ENCODE results near the gene SUV39H1. TPM values are rescaled to one million over a fixed set of nuclear protein-coding genes. Genes with fewer than 3 reads are reported as not detected.

The SUV39H1 gene
- total RNA-seq, 1 donor from 2014 or later, result 1.3 TPM

DNA sequence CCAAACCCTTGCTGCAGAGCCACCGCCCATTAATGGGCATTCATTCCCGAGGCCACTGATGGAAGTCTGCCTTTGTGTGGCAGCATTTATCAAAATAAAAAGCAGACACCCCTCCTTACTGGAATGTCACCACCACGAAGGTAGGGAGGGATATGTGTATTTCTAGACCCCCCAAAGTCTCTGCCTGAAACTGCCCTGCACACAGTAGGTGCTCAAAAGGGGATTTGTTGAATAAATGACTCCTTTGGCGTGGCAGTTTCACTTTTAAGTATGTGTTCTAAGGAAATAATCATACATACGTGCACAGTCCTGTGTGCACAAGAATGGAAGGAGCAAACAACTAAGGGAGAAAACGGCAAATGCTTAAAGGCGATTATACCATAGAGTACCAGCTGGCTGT lies 41.4 kb downstream of the SUV39H1 start:
- H3K4me3 ChIP-seq (ENCODE audit: low read depth, low read length), result peak overlapping the region; percentile 65
- H3K36me3 ChIP-seq (ENCODE audit: control insufficient read depth, insufficient read depth, low read length), result no peaks in the 10 kb centered on the region
- TF ChIP-seq, protein P1, sequence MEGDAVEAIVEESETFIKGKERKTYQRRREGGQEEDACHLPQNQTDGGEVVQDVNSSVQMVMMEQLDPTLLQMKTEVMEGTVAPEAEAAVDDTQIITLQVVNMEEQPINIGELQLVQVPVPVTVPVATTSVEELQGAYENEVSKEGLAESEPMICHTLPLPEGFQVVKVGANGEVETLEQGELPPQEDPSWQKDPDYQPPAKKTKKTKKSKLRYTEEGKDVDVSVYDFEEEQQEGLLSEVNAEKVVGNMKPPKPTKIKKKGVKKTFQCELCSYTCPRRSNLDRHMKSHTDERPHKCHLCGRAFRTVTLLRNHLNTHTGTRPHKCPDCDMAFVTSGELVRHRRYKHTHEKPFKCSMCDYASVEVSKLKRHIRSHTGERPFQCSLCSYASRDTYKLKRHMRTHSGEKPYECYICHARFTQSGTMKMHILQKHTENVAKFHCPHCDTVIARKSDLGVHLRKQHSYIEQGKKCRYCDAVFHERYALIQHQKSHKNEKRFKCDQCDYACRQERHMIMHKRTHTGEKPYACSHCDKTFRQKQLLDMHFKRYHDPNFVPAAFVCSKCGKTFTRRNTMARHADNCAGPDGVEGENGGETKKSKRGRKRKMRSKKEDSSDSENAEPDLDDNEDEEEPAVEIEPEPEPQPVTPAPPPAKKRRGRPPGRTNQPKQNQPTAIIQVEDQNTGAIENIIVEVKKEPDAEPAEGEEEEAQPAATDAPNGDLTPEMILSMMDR (IDR thresholded peaks at IDR 0.05; ENCODE audit: insufficient read depth, low read length, severe bottlenecking), result no peak
- FAIRE-seq (no peak), DNase-seq (ENCODE audit: low read depth) (no peak)
- H3K27me3 ChIP-seq (ENCODE audit: control insufficient read depth, insufficient read depth, low read length), result no peaks in the 10 kb centered on the region

DNA sequence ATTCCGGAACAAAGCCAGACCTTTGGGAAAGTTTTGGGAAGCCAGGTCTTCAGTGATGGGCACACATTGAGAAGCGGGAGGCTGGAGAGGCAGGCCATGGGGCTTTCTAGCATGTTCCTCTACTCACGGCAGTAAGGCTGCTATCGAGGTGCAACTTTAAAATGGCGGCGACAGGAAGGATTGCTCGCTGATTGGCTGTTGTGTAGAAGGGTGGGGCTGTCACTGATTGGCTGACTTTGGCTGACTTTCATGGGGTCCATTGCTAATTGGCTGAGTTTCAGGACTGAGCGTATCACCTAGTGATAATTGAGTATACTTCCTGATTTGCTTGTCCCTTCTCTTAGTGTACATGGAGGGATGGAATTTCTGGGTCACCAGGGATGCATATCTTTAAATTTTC lies 45.3 kb downstream of the SUV39H1 start:
- no peak for FAIRE-seq

DNA sequence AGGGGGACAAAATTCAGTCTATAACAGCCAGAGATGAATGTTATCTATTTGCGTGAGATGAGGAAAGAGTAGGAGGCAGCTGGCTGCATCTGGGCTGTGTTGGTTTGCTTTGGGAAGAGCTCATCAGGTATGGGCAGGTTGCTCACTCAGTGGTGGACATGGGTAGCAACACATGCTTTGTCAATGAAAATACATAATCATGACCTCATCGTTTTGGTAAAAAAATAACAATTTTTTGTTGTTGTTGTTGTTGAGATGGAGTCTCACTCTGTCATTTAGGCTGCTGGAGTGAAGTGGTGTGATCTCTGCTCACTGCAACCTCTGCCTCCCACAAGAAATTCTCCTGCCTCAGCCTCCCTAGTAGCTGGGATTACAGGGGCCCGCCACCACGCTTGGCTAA lies 48.7 kb downstream of the SUV39H1 start:
- TF ChIP-seq, protein P1 (IDR thresholded peaks at IDR 0.05; ENCODE audit: insufficient read depth, low read length, severe bottlenecking), result no peak
- no peak for FAIRE-seq
- DNase-seq (ENCODE audit: low read depth), result no peak

More for the DNA sequence above, 45.3 kb downstream of the SUV39H1 start:
- DNase-seq (ENCODE audit: low read depth), result no peak
- Histone ChIP-seq H3K36me3 (ENCODE audit: control insufficient read depth, insufficient read depth, low read length) (no peaks in the 10 kb centered on the region), H3K27me3 (ENCODE audit: control insufficient read depth, insufficient read depth, low read length) (no peaks in the 10 kb centered on the region), H3K4me3 (ENCODE audit: low read depth, low read length) (no peak overlapping the region)
- TF ChIP-seq, protein P1 (IDR thresholded peaks at IDR 0.05; ENCODE audit: insufficient read depth, low read length, severe bottlenecking), result no peak

DNA sequence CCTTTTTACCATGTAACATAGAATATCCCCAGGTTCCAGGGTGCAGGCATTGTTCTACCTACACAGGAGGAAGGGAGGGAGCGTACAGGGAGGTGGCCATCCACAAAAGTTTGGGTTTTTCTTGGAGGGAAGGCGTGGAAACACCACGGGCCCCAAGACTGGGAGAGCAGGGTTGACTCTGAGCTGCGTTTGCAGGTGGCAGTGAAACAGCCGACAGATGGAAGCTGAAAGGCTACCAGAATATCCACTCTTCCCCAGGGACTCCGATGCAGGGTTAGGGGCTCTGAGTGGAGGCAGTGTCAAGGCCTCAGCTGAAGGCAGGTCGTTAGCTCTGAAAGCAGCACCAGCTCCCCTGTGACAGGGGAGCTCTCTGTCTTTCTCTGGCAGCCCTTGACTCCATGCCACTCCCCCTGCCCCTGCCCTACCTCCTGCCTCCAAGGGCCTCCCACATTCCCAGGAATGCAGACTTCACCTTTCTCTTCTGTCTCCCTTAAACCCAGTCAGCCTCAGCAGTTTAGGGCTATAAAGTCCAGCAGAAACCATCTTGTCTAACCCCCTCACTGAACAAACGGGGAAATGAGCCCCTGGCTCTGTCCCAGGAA lies 51.0 kb downstream of the SUV39H1 start:
- FAIRE-seq (no peak), DNase-seq (ENCODE audit: low read depth) (no peak)
- TF ChIP-seq, protein P1 (IDR thresholded peaks at IDR 0.05; ENCODE audit: insufficient read depth, low read length, severe bottlenecking), result no peak
- Histone ChIP-seq H3K4me3 (ENCODE audit: low read depth, low read length) (no peak overlapping the region), H3K27me3 (ENCODE audit: control insufficient read depth, insufficient read depth, low read length) (no peaks in the 10 kb centered on the region), H3K36me3 (ENCODE audit: control insufficient read depth, insufficient read depth, low read length) (no peaks in the 10 kb centered on the region)

More for the DNA sequence above, 48.7 kb downstream of the SUV39H1 start:
- H3K4me3 ChIP-seq (ENCODE audit: low read depth, low read length), result no peak overlapping the region
- no peaks in the 10 kb centered on the region for H3K27me3 ChIP-seq (ENCODE audit: control insufficient read depth, insufficient read depth, low read length)
- no peaks in the 10 kb centered on the region for H3K36me3 ChIP-seq (ENCODE audit: control insufficient read depth, insufficient read depth, low read length)

DNA sequence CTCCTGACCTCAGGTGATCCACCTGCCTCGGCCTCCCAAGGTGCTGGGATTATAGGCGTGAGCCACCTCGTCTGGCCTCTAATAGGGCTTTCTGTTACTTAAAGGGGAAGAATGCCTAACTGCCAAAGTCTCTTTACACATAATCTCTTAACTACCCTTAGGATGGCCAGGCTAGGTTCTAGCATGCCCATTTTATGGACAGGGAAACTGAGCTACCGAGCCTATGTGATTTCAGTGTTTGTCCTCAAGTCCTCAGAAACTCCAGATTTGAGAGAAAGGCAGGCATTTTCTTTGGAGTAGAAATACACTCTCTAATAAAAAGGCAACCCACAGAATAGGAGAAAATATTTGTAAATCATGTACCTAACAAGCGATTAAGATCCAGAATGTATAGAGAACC lies 52.6 kb downstream of the SUV39H1 start:
- Histone ChIP-seq H3K27me3 (ENCODE audit: control insufficient read depth, insufficient read depth, low read length) (no peaks in the 10 kb centered on the region), H3K4me3 (ENCODE audit: low read depth, low read length) (no peak overlapping the region), H3K36me3 (ENCODE audit: control insufficient read depth, insufficient read depth, low read length) (no peaks in the 10 kb centered on the region)
- FAIRE-seq, result no peak
- no peak for DNase-seq (ENCODE audit: low read depth)
- TF ChIP-seq, protein P1 (IDR thresholded peaks at IDR 0.05; ENCODE audit: insufficient read depth, low read length, severe bottlenecking), result no peak

DNA sequence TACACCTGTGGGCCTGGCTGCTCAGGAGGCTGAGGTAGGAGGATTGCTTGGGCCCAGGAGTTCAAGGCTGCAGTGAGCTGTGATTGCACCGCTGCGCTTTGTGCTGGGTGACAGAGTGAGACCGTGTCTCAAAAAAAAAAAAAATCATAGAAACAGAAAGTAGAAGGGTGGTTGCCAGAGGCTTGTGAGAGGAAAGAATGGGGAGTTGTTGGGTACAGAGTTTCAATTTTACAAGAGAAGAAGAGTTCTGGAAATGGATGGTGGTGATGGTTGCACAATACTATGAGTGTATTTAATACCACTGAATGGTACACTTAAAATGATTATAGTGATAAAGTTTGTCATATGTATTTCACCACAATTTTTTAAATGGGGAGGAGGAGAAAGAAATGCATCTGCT lies 54.8 kb downstream of the SUV39H1 start:
- TF ChIP-seq, protein P1 (IDR thresholded peaks at IDR 0.05; ENCODE audit: insufficient read depth, low read length, severe bottlenecking), result no peak
- Histone ChIP-seq H3K36me3 (ENCODE audit: control insufficient read depth, insufficient read depth, low read length) (no peaks in the 10 kb centered on the region), H3K27me3 (ENCODE audit: control insufficient read depth, insufficient read depth, low read length) (no peaks in the 10 kb centered on the region), H3K4me3 (ENCODE audit: low read depth, low read length) (no peak overlapping the region)
- FAIRE-seq (no peak), DNase-seq (ENCODE audit: low read depth) (no peak)
